ENCODE results near the gene MEGF11. TPM values are rescaled to one million over a fixed set of nuclear protein-coding genes. Genes with fewer than 3 reads are reported as not detected.
A peak's percentile ranks its signal among the peaks of the same experiment; 100 is the strongest.

Gene MEGF11
- total RNA-seq, 1 experiment from 2014 or later = 1.2 TPM

DNA sequence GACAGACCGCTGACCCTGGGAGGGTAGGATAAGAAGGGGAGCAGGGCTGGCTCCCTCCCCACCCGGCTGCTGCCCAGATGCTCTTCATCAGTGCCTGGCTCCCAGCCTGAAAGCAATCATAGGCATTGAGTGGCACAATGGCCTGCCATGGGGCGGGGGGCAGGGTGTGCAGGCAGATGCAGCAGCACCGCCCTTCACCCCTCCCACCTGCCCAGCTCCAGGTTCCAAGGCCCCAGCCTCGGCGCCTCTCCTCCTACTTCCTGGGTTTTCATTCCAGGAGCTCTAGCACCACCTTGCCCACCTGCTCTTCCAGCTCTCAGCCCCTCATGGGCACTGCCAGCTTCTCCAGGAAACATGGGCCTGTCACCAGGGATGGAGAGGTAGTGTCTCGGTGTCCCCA, 101.7 kb downstream of the MEGF11 start:
- Histone ChIP-seq H4K5ac (ENCODE audit: insufficient read length, low read depth, low read length) (no peak overlapping the region), H2BK12ac (ENCODE audit: insufficient read length, low read depth, low read length) (no peak overlapping the region), H4K8ac (replicated peaks; ENCODE audit: insufficient read length, low read depth, low read length) (no peak overlapping the region), H2BK15ac (ENCODE audit: low read depth, low read length) (no peak overlapping the region), H3K27me3 (ENCODE audit: insufficient read depth, low read length) (no peaks in the 10 kb centered on the region), H3K79me1 (ENCODE audit: insufficient read depth, low read depth, low read length, poor library complexity, severe bottlenecking) (no peaks in the 10 kb centered on the region), H3K27ac (ENCODE audit: insufficient read length, low read depth, low read length) (no peak overlapping the region), H2AFZ (ENCODE audit: low read length) (no peak overlapping the region), H3K9me3 (ENCODE audit: control insufficient read depth, low read depth, low read length) (no peaks in the 10 kb centered on the region), H3K23me2 (ENCODE audit: insufficient read length, low read depth, low read length, poor library complexity, severe bottlenecking) (no peaks in the 10 kb centered on the region), H3K79me2 (ENCODE audit: insufficient read depth, low read length) (no peaks in the 10 kb centered on the region), H3K56ac (ENCODE audit: insufficient read length, low read depth, low read length) (no peak overlapping the region), H3K18ac (ENCODE audit: insufficient read length, low read depth, low read length) (no peak overlapping the region), H3K23ac (ENCODE audit: insufficient read length, low read depth, low read length) (no peak overlapping the region), H3K14ac (ENCODE audit: insufficient read depth, low read length) (peak overlapping the region; percentile 32; the same call in 1 of the 2 replicates), H4K20me1 (ENCODE audit: control insufficient read depth, insufficient read depth, insufficient read length) (no peaks in the 10 kb centered on the region), H3K4me2 (ENCODE audit: insufficient read depth, insufficient read length, low read length) (no peak overlapping the region), H3K9ac (ENCODE audit: extremely low read depth, insufficient read length, low read length) (no peak overlapping the region), H2BK5ac (ENCODE audit: insufficient read length, low read length) (no peak overlapping the region), H2BK120ac (ENCODE audit: low read depth, low read length, poor library complexity, severe bottlenecking) (no peak overlapping the region), H2BK20ac (ENCODE audit: low read depth, low read length, poor library complexity, severe bottlenecking) (no peak overlapping the region), H3K4ac (ENCODE audit: low read depth, low read length) (no peak overlapping the region), H2AK5ac (ENCODE audit: insufficient read length, low read length) (no peak overlapping the region), H3T11ph (ENCODE audit: low read length) (no peak overlapping the region), H4K91ac (ENCODE audit: insufficient read length, low read depth, low read length) (no peak overlapping the region), H3K4me1 (ENCODE audit: insufficient read depth, low read length) (no peaks in the 10 kb centered on the region)
- H3K4me1 Mint-ChIP-seq = peaks cover 10 to 24% of the 10 kb centered on the region in 2 experiments
- WGBS (ENCODE audit: extremely low coverage, insufficient read length, low lambda C conversion rate) = no CpG with 5 or more reads among the region's 7 CpGs
- H3K4me3 Mint-ChIP-seq = no peak overlapping the region
- no peaks in the 10 kb centered on the region; a peak in 1 of 7 replicates for H3K36me3 Mint-ChIP-seq (ENCODE audit: insufficient read depth in 1 of 3, low read depth in 3 of 3)
- DNase-seq = peak; percentile 78
- H3K27ac Mint-ChIP-seq = no peak overlapping the region
- peaks cover 3% of the 10 kb centered on the region for H3K27me3 Mint-ChIP-seq (ENCODE audit: low read depth)
- H3K9me3 Mint-ChIP-seq = no peaks in the 10 kb centered on the region
- TF ChIP-seq, protein P1, sequence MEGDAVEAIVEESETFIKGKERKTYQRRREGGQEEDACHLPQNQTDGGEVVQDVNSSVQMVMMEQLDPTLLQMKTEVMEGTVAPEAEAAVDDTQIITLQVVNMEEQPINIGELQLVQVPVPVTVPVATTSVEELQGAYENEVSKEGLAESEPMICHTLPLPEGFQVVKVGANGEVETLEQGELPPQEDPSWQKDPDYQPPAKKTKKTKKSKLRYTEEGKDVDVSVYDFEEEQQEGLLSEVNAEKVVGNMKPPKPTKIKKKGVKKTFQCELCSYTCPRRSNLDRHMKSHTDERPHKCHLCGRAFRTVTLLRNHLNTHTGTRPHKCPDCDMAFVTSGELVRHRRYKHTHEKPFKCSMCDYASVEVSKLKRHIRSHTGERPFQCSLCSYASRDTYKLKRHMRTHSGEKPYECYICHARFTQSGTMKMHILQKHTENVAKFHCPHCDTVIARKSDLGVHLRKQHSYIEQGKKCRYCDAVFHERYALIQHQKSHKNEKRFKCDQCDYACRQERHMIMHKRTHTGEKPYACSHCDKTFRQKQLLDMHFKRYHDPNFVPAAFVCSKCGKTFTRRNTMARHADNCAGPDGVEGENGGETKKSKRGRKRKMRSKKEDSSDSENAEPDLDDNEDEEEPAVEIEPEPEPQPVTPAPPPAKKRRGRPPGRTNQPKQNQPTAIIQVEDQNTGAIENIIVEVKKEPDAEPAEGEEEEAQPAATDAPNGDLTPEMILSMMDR (conservative IDR thresholded peaks at IDR 0.05) = peak; percentile 67
